Measurements from ENCODE around the gene TXNDC15.

GRCh38 chr5:134949316-134949715 is 75.1 kb downstream of the TXNDC15 start:
- no peak for TF ChIP-seq CTCF (IDR thresholded peaks at IDR 0.05)
- TF ChIP-seq POLR2AphosphoS5 (IDR thresholded peaks at IDR 0.05; ENCODE audit: low read depth, low read length): no peak
- no peak for TF ChIP-seq REST (IDR thresholded peaks at IDR 0.05; ENCODE audit: insufficient read depth in 1 of 2, low read depth in 2 of 2, low read length in 1 of 2)
- TF ChIP-seq TCF7L2 (IDR thresholded peaks at IDR 0.05; ENCODE audit: low read depth, low read length): no peak
- TF ChIP-seq SIN3A (IDR thresholded peaks at IDR 0.05; ENCODE audit: borderline replicate concordance, insufficient read depth, low read depth, low read length): no peak
